ENCODE results near the gene PIP5K1B. TPM values are rescaled to one million over a fixed set of nuclear protein-coding genes. Genes with fewer than 3 reads are reported as not detected.

PIP5K1B gene
- total and polyA plus RNA-seq, 10 of the 15 experiments (the other 5 are each of a cell fraction or from before 2014, with no cell fraction given), result 6.8 to 16.3 (median 10.6) TPM

DNA sequence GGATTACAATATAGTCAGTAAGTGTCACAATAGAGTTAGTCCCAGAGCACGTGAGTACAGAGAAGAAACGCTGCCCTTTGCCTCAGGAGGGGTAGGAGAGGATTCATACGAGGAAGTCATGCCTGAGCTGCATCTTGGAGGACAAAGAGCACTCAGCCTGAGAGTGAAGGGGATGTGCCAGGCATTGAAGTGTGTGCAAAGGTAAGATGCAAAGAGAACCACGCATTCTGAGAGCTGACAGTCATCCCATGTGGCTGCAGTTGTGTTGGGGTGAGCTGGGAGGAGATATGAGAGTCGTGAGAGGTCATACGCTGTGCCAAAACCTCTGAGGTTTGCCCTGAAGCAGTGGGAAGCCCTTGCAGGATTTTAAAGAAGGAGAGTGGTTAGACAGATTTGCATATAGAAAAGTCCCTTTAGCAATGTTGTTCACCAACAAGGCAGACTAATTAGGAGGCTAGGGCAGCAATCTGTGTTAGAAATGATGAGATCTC, 97.5 kb downstream of the PIP5K1B start:
- H3K9me3 ChIP-seq (replicated peaks; ENCODE audit: control insufficient read depth, insufficient read depth, low read length), result no peaks in the 10 kb centered on the region
- ChIA-PET RAD21 (ENCODE audit: unreplicated experiment) (interaction anchor here (0.9 to 1.4 kb wide), 4 partner anchors 42 to 197 kb away, joined by 3 to 6 read pairs (median 4); no protein-coding TSS in a partner anchor), POLR2A (interaction anchor here (1.6 kb wide), 1 partner anchor 23 kb away, joined by 4 read pairs; a partner anchor contains a TSS), CTCF (interaction anchor here (0.6 to 1.8 kb wide), 8 partner anchors 10 to 197 kb away, joined by 3 to 9 read pairs (median 3); partner anchors contain the start of gene PIP5K1B), SMC1A (ENCODE audit: uncharacterized antibody, unreplicated experiment) (interaction anchor here (0.8 to 1.1 kb wide), 5 partner anchors 9 to 42 kb away, joined by 3 to 7 read pairs (median 3); a partner anchor contains a TSS)
- WGBS (ENCODE audit: insufficient coverage, insufficient replicate concordance, low lambda C conversion rate, missing lambda C conversion rate), result 7% methylated on average over 6 of the region's 6 CpGs
- ATAC-seq (peak; percentile 98), FAIRE-seq (peak; percentile 92), DNase-seq (ENCODE audit: low read depth, low spot score) (peak; percentile 91)
- H3K36me3 ChIP-seq (ENCODE audit: control insufficient read depth in 2 of 2, insufficient read depth in 2 of 2, low read length in 1 of 2), result 0 out of 4 replicates have a peak, but pooled peaks cover 0 to 3% of the 10 kb centered on the region in 2 experiments
- H3K9ac ChIP-seq (ENCODE audit: control insufficient read depth, insufficient read depth, low read length), result peak overlapping the region; percentile 29; the same call in 1 of the 2 replicates
- no peaks in the 10 kb centered on the region for H3K27me3 ChIP-seq (replicated peaks in 1 of 2; ENCODE audit: control insufficient read depth in 2 of 2, insufficient read depth in 2 of 2, low read length in 1 of 2)
- peak overlapping the region; percentile 30; the same call in 1 of the 2 replicates for H3K27ac ChIP-seq (ENCODE audit: control insufficient read depth, insufficient read depth)
- peak overlapping the region; percentile 90 for H3K4me2 ChIP-seq (ENCODE audit: control insufficient read depth, insufficient read depth)
- peak overlapping the region; percentile 27; the same call in 1 of the 2 replicates for H3K4me3 ChIP-seq
- BruUV-seq (replicated peaks), result no TSS peak
- in situ Hi-C loops (cut with MboI) (no loop called here), intact Hi-C loops (cut with micrococcal nuclease; ENCODE audit: unreplicated experiment) (loop anchor here (2.0 to 5.0 kb wide), 3 partner anchors 22 to 195 kb away; a partner anchor contains a TSS)
- H3K4me1 ChIP-seq (ENCODE audit: control insufficient read depth, insufficient read depth, low read length), result peaks cover 32% of the 10 kb centered on the region
- H2AFZ ChIP-seq (ENCODE audit: control insufficient read depth, low read depth, low read length), result peak overlapping the region; percentile 28; the same call in 1 of the 2 replicates
- no peaks in the 10 kb centered on the region for H4K20me1 ChIP-seq (ENCODE audit: control insufficient read depth, insufficient read depth)
- H3K79me2 ChIP-seq (ENCODE audit: control insufficient read depth, insufficient read depth, low read length), result no peaks in the 10 kb centered on the region; the same call in none of the 2 replicates
- TF ChIP-seq NR2C1 (IDR thresholded peaks at IDR 0.05) (no peak), MYC (IDR thresholded peaks at IDR 0.05; ENCODE audit: insufficient read depth, insufficient read length, insufficient replicate concordance, low read length, severe bottlenecking) (no peak), SRF (IDR thresholded peaks at IDR 0.05; ENCODE audit: low read depth in 2 of 2, low read length in 2 of 2) (no peak), ZZZ3 (IDR thresholded peaks at IDR 0.05; ENCODE audit: control insufficient read depth, insufficient read length, low read depth) (no peak), POU2F2 (IDR thresholded peaks at IDR 0.05; ENCODE audit: borderline replicate concordance, low read depth, low read length) (peak; percentile 98), TCF12 (IDR thresholded peaks at IDR 0.05; ENCODE audit: low read depth, low read length) (no peak), KLF5 (IDR thresholded peaks at IDR 0.05; ENCODE audit: partially characterized antibody) (no peak), SPI1 (IDR thresholded peaks at IDR 0.05; ENCODE audit: borderline replicate concordance, insufficient read depth, low read depth, low read length) (no peak), CBX3 (IDR thresholded peaks at IDR 0.05; ENCODE audit: borderline replicate concordance, low read depth) (no peak), PAX5 (IDR thresholded peaks at IDR 0.05; ENCODE audit: borderline replicate concordance, low read depth, low read length) (peak; percentile 72; the same call in 1 of the 2 replicates), POLR2AphosphoS5 (IDR thresholded peaks at IDR 0.05; ENCODE audit: low read length) (no peak), CREB1 (IDR thresholded peaks at IDR 0.05; ENCODE audit: low read depth) (0 out of 2 replicates have a peak, but pooled peaks have one; percentile 39), POLR2AphosphoS2 (IDR thresholded peaks at IDR 0.05; ENCODE audit: low read depth, low read length) (no peak)
- TF ChIP-seq, protein P1, sequence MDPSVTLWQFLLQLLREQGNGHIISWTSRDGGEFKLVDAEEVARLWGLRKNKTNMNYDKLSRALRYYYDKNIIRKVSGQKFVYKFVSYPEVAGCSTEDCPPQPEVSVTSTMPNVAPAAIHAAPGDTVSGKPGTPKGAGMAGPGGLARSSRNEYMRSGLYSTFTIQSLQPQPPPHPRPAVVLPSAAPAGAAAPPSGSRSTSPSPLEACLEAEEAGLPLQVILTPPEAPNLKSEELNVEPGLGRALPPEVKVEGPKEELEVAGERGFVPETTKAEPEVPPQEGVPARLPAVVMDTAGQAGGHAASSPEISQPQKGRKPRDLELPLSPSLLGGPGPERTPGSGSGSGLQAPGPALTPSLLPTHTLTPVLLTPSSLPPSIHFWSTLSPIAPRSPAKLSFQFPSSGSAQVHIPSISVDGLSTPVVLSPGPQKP (IDR thresholded peaks at IDR 0.05; ENCODE audit: low read depth, low read length), result no peak
- TF ChIP-seq, protein P2, sequence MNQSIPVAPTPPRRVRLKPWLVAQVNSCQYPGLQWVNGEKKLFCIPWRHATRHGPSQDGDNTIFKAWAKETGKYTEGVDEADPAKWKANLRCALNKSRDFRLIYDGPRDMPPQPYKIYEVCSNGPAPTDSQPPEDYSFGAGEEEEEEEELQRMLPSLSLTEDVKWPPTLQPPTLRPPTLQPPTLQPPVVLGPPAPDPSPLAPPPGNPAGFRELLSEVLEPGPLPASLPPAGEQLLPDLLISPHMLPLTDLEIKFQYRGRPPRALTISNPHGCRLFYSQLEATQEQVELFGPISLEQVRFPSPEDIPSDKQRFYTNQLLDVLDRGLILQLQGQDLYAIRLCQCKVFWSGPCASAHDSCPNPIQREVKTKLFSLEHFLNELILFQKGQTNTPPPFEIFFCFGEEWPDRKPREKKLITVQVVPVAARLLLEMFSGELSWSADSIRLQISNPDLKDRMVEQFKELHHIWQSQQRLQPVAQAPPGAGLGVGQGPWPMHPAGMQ (IDR thresholded peaks at IDR 0.05; ENCODE audit: borderline replicate concordance), result no peak
- TF ChIP-seq, protein P3, sequence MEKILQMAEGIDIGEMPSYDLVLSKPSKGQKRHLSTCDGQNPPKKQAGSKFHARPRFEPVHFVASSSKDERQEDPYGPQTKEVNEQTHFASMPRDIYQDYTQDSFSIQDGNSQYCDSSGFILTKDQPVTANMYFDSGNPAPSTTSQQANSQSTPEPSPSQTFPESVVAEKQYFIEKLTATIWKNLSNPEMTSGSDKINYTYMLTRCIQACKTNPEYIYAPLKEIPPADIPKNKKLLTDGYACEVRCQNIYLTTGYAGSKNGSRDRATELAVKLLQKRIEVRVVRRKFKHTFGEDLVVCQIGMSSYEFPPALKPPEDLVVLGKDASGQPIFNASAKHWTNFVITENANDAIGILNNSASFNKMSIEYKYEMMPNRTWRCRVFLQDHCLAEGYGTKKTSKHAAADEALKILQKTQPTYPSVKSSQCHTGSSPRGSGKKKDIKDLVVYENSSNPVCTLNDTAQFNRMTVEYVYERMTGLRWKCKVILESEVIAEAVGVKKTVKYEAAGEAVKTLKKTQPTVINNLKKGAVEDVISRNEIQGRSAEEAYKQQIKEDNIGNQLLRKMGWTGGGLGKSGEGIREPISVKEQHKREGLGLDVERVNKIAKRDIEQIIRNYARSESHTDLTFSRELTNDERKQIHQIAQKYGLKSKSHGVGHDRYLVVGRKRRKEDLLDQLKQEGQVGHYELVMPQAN (conservative IDR thresholded peaks at IDR 0.05), result no peak
